GM21529 (cell line): Measurements from ENCODE around the gene ARHGAP20.

Experiments
- ATAC-seq: cut with Tn5 transposase; IDR thresholded peaks from one replicate; pipeline ENCODE4 v1.9.1; 2021; ENCODE audit not compliant: unreplicated experiment

The ARHGAP20 gene

DNA sequence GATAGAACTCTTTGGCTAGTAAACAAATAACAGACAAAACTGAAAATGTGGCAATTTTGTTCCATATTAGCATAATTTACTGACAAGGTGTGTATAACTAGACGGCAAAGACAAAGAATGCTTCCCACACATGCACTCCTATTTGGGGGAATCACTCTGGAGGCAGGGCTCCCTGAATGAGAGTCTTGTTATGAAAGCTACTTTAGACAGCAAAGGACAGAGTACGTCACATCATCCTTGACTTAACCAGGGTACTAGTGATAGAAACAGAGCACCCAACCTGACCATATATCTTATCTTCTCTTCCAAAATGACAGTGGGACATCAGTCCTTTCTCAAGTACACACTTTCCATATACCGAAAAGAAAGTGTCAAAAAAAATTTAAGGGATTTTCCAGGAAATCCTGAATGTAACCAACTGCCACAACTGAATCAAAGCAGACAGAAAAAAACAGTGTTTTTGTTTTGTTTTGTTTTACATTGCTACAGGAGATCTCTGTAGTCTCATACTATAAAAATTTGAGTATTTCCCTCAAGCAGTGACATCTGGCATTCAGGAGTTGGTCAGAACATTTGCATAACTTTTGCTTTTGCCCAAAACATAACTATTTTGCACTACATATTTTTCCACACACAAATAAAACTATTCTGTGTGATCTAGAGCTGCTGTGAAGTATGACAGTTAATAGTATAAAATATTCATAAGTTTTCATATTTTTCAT is 98.9 kb downstream of the ARHGAP20 start:
- ATAC-seq, result no peak

DNA sequence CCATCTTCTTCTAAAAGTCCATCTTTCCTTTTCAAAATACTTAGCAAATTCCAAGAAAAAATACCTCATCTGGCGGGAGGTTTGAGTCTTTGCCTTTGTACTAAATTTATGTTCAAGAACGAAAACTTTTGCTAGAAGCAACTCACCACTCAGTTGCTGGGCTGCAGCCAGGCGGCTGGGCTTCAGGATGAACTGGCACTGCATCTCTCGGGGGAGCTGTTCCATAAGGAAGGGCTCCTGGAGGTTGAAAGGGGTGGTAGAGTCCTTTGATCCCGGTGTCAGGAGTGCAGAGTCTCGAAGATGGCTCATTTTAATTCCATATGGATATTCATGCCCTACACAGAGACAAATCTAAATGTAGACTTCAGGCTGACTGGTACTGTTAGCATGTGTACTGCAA is 105.8 kb downstream of the ARHGAP20 start:
- ATAC-seq, result no peak

DNA sequence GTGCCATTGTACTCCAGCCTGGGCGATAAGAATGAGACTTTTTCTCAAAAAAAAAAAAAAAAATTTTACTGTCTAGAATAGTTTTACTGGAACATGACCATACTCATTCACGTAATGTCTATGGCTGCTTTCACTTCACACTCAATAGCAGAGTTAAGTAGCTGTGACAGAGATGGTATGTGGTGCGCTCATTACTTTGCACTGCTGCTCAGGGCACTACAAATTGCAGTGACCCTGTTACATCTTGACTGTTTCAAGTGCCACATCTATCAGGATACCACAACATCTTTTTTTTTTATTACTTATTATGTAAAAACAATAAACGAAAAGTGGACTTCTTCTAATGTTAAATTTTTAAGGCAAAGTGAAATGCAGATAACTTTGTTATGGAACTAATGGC is 110.3 kb downstream of the ARHGAP20 start:
- no peak for ATAC-seq

DNA sequence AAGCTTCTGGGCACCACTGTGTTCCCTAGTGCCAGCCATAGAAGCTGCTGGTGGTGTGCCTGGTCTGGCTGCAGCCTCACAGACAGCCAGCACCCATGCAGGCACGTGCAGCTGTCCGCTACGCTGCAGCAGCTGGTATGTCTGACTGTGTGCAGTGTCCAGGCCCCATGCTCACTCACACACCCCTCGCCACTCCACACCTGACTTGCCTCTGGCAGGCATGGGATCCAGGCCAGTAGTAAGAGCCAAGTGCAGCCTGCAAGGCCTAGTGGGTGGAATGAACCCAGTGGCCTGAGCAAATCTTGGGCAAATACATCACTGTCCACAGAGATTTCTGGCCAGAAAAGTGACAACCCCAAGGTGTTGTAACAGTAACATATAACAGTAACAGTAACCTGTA is 111.9 kb downstream of the ARHGAP20 start:
- no peak for ATAC-seq

DNA sequence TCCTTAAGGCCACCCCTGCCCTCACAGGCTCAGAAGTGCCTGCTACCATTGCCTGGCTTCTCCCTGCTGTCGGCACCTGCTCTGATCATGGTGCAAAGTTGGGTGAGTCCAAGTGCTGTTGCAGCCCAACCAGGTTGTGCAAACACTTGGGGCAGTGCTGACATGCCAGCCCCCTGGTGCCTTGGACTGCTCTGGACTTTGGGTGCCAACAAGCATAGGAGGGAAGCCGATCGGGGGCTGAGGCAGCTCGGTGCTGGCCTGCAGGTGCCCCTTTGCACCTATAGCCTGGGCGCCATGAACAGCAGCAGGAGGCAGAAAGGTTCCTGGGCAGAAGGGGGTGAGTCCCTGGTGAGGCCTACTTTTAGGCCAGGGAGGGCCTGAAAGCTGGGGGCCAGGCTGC is 113.0 kb downstream of the ARHGAP20 start:
- ATAC-seq, result no peak

DNA sequence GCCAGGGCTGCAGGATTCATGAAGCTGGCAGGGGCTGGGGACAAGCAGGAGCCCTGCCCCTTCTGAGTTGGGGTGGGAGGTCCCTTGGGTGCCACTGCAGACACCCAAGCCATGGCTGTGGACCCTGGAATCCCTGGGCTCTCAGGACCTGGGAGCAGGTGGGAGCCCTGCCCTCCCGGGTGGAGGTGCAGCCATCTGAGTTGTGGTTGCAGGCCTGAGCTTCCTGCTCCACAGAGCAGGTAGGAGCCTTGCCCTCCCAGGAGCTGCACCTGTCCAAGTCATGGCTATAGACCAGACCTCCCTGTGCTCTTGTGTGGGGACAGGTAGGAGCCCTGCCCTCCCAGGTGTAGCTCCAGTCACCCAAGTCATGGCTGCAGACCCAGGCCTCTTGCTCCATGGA is 113.5 kb downstream of the ARHGAP20 start:
- no peak for ATAC-seq

DNA sequence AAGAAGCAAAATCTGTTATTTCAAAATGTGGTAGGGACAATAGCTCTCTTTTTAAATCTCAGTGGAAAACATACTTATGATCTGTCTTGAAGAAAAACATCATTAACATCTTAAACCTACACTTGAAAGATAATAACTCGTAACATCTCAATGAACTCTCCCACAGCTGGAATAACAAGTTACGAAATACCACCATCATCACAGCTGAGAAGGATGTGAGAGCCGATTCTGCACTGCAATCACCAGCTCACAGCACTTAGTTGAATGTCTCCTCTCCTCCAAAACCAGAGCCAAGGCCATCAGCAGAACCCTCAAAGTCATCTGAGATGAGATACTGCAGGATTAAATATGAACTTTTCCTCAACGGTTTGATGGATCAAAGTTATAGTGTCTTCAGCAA is 124.3 kb downstream of the ARHGAP20 start:
- no peak for ATAC-seq

DNA sequence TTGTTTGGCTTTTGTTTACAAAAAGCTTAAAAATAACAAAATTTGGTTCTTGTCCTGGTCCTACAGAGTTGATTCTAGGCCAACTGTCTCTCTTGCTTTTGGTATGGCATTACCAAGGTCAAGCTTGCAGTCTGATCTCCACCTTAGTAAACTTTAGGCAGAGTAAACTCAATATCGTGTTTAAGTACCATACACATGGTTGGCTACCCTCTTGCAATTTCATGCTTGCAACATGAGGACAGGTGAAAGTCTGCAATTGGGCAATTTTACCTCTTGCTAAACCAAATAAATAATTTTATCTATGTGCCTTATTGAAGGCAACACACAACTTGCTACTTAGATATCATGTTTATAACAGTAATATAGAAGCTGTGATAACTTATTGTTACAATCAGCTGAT is 125.1 kb downstream of the ARHGAP20 start:
- ATAC-seq, result no peak

DNA sequence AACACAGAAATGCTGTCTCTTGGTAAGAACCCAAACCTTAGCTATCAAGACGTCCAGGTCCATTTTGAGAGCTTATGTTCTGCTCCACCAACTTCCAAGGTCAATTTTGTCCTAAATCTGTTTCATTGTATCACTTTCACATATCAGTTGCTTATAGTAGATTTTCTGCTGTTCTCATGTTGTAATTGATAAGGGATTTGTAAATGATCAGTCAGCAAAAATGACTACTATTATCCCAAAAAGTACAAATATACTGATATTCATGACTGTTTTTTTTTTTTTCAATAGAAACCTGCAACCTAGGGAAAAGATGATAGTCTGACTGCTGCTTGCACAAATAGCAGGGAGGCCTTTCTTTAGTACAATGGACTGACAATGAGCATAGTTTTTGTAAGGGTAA is 128.1 kb downstream of the ARHGAP20 start:
- no peak for ATAC-seq

DNA sequence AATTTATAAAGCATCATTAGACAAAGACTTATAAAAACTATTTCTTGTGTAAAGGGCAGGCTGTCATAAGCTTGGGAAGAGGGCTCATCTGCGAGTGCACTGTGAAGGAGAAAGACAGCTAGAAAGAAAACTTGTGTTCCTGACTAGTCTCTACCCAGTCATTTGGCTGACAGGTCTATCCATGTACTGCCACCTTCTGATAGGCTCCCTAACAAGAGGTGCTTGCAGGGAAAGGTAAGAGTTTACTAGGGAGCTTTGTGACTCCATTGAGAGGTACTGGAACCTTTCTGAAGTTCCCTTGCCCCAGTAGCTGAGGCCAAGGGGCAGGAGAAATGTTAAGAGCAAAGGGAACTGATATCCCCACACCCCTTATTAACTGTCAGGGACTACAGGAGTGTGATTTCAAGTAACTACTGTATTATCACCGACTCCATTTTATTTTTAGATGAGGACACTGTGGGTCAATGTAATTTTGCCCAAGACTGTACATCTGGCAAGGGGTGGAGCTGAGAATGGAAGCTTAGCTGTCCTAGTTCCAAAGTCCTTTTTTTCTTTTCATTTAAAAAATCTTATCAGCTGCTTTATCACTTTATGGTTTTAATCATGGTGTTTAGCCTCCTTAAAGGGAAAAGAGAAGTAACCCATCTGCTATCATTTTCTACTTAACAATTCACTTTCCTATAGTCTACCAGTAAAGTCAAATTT is 129.4 kb downstream of the ARHGAP20 start:
- no peak for ATAC-seq

DNA sequence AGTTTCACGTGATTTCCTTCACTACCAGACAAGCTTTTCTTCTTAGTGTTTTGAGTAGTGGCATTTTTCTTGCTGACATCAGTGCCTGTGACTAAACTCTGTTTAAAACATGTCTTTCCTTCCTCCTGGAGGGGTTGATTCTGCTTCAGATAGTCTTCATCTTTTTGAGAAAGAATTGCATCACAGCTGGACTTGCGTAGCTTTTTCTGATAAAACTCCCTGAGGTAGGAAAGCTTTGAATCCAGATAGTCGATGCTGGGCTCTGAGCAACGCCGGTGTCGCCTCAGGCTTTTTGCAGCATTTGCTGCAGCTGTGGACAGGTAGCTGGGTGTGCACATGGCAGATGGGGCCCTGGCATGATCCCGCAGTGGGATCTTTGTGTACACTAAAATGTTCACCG is 131.7 kb downstream of the ARHGAP20 start:
- ATAC-seq, result no peak

DNA sequence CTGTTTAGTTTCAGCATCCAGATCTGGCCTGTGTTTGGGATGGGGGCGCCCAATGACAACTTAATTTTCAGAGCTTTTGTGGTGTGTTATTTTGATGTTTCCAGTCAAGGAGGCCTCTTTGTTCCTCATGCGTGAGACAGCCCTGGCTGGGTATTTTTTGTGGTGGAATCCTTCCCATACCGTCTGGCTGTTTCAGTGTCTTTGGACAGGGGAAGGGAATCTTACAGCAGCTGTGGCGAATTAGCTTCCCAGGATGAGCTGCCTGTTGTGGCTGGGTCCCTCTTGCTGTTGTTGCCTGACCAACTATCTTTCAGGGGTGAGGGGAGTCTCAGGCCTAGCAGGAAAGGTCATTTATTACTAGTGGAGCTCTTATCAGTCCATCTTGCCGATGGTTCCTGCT is 138.8 kb downstream of the ARHGAP20 start:
- no peak for ATAC-seq

DNA sequence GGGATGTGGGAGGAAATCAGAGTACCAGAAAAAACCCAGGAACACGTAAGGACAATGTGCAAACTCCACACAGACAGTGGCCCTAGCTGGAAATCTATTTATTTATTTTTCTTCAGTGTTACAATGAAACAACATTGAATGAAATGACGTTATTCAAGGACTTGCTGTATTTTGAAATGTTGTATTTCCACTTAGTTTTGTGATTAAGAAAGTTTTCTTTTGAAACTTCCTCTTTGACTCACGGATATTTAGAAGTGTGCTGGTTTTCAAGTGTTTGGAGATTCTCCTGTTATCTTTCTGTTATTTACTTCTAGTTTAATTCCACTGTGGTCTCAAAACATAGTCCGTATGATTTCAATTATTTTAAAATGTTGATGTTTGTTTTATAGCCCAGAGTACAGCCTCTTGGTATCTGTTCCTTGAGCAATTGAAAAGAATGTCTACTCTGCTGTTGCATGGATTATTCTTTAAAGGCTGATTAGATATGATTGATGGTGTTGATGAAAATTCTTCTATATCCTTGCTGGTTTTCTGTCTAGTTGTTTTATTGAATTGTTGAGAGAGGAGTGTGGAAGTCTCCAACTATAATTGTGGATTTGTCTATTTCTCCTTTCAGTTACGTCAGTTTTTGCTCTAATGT is 141.0 kb downstream of the ARHGAP20 start:
- ATAC-seq, result no peak

DNA sequence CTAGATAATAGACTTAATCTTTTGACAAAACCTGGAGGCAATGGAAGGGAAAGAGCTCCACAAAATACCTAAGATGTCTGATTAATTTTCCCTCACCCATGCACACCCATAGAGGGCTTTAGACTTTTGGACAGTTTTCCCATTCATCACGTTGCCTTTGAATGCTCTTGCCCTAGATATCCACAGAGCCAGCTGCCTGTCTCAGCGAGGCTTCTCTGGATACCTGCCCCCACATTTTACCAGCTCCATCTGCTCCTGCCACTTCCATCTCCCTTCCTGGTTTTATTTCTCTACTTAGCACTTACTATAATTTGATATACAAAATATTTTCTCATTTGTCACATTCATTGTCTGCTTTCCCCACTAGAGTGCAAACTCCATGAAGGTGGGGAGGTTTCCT is 145.7 kb downstream of the ARHGAP20 start:
- ATAC-seq, result no peak

DNA sequence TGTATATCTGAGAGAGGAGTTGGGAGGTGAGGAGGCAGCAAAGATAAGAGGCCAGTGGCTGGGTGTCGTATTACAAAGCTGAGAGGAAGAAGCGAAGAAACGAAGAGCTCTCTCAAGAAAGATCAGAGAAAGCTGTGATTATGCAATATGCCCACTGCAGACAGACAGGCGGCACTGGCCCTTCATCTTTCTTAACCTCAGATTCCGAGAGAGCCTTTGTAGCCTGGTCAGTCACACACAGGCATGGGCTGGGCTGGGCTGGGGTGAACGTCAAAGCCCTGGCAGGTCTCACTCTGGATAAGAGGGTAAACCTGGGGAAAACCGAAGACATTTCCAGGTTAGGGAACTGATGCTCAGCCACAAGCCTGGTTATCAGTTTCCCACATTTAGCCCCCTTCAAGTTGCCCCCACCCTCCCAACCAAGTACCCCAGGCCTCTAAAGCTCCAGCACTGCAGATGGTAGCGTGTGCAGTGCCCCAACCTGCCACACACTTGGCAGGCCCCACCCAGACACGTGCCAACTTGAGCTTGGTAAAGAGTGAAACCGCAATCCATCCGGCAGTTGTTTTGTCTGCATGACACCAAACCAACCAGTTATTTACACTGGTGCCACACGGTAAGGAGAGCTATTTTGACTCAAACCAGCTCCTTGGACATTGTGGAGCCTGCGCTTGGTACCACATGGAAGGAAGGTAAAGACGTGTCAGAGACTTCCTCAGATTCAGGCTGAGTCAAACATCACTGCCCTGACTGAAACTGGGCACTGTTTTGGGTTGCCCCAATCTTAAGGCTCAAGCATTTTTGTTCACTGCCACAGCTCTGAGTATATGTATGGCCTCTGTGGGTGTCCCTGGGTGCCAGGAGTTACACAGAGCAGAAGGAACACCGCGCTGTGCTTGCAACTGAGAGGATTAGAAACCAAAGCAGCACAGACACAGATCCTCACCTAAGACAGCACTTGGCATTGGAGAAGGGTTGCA is 146.6 kb downstream of the ARHGAP20 start:
- no peak for ATAC-seq

DNA sequence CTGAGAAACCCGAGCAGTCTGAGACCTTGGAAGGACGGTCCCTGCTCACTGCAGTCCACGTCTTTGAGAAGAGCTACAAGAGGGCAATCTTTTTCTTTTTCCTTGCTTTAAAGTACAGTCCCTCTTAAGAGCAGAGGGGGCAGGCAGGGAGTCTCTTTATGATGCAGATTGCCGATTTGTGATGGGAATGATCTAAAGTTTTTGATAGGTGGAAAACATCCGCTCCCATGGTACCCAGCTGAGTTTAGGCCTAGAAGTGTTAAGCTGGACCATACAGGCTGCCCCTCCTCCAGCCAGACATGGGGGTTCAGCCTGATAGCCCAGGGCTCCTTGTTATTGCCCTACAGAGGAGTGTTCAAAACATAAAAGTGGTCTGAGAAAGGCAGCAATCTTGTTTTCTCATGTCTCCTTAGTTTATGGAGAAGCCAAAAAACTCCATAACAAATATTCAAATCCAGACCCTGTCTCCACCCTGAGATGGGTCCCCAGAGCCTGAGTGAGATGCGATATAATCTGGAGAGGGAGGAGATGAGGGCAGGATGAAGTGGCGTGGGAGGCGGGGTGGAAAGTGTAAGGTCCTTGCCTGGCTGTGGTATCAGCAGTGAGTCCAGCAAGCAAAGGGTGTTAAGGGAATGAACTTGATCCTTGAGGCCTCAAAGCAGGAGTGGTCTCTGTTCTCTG is 147.4 kb downstream of the ARHGAP20 start:
- no peak for ATAC-seq

DNA sequence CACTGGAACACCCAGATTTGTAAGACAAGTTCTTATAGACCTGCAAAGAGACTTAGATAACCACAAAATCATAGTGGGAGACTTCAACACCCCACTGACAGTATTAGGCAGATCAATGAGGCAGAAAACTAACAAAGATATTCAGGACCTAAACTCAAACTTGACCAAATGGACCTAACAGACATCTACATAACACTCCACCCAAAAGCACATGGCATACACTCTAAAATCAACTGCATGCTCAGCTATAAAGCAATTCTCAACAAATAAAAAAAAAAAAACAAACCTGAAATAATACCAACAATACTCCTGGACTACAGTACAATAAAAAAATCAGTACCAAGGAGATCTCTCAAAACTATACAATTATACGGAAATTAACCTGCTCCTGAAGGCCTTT is 167.5 kb downstream of the ARHGAP20 start:
- no peak for ATAC-seq

DNA sequence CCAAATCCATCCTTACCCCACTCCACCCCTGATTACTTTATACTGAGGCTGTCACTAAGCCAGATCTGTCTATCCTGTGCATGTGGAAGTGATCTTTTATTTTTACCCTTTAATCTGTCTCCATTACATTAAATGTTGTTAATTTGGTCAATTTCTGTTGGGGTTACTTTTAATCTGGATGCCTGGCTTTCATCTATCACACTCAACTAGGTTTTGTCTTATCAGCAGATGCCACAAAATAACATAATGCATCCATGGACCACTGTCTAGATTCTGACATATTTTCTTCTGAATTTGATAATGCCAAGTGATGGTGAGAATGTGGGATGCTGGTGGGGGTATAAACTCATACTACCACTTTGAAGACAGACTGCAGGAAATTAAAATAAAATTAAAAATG is 174.1 kb downstream of the ARHGAP20 start:
- no peak for ATAC-seq

DNA sequence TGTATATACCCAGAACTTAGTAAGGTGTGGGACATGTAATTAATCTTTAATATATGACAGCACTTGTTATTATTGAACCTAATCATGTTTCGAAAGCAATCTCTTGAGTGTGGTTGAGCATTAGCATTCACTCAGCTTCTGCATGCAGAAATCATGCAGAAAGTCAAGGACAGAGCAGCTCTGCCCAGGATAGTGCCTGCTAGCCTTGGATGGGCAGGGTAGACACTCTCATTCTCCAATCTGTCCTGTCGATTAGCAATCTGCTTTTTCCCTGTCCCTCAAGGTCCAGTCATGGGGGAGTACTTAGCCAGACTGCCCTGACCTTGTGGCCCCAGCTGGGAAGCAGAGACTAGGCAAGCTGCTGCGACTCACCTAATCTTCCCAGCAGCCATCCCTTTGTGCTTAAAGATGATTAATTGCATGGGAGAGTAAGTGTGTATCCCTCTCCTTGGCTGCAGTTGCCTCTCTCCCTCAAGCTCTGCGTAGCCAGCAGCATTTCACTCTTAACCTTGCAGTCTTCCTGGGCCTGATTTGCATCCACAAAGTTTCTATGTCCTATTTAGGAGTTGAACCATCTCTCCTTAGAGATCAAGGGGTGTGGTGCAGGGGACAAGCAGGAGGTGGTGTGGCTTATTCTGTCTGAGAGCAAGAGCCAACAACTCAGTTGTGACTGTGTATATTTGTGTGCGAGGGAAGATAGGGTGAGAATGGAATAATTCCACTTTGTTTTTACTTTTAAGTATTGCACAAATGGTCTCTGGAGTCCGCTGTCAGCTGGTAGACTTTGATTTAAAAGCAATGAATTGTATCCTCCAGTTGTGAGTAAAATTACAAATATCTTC is 181.1 kb downstream of the ARHGAP20 start:
- no peak for ATAC-seq

DNA sequence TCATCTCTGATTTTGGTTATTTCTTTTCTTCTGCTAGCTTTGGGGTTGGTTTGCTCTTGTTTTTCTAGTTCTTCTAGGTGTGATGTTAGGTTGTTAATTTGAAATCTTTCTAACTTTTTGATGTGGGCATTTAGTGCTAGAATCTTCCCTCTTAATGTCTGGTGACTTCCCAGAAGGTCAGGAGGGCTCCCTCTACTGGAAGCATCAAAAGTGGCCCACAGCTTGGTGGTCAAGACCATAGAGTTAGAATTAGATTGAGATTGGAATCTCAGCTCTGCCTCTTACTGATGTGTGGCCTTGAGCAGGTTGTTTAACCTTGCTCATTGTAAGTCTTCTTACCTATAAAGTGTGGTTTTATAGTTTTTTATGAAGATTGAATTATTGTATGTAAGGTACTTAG is 183.2 kb downstream of the ARHGAP20 start:
- no peak for ATAC-seq
